ENCODE measurements around the gene PHC2.

PHC2 gene

GRCh38 chr1:33368431-33368830 is 62.5 kb downstream of the PHC2 start:
- TF ChIP-seq CTCF (IDR thresholded peaks at IDR 0.05; ENCODE audit: low read depth, low read length, missing control alignments) = no peak
- no peak overlapping the region for H3K4me3 ChIP-seq (ENCODE audit: low read depth, low read length)
- DNase-seq (ENCODE audit: low read depth) = no peak

- no peak for DNase-seq (ENCODE audit: low read depth)
- peak; percentile 95 for TF ChIP-seq CTCF (IDR thresholded peaks at IDR 0.05; ENCODE audit: low read depth, low read length, missing control alignments)
- no peak overlapping the region for H3K4me3 ChIP-seq (ENCODE audit: low read depth, low read length)
Measured at GRCh38 chr1:33367485-33368405, 63.1 kb downstream of the PHC2 start.

- no peak for DNase-seq (ENCODE audit: low read depth)
- no peak overlapping the region for H3K4me3 ChIP-seq (ENCODE audit: low read depth, low read length)
- TF ChIP-seq CTCF (IDR thresholded peaks at IDR 0.05; ENCODE audit: low read depth, low read length, missing control alignments) = no peak
Measured at GRCh38 chr1:33366762-33367484, 64.0 kb downstream of the PHC2 start.

GRCh38 chr1:33365560-33365997 is 65.3 kb downstream of the PHC2 start:
- DNase-seq (ENCODE audit: low read depth) = no peak
- TF ChIP-seq CTCF (IDR thresholded peaks at IDR 0.05; ENCODE audit: low read depth, low read length, missing control alignments) = no peak
- H3K4me3 ChIP-seq (ENCODE audit: low read depth, low read length) = no peak overlapping the region

GRCh38 chr1:33364565-33364918 is 66.4 kb downstream of the PHC2 start:
- no peak for TF ChIP-seq CTCF (IDR thresholded peaks at IDR 0.05; ENCODE audit: low read depth, low read length, missing control alignments)
- no peak for DNase-seq (ENCODE audit: low read depth)
- no peak overlapping the region for H3K4me3 ChIP-seq (ENCODE audit: low read depth, low read length)

GRCh38 chr1:33363470-33363861 is 67.4 kb downstream of the PHC2 start:
- DNase-seq (ENCODE audit: low read depth) = no peak
- no peak for TF ChIP-seq CTCF (IDR thresholded peaks at IDR 0.05; ENCODE audit: low read depth, low read length, missing control alignments)
- no peak overlapping the region for H3K4me3 ChIP-seq (ENCODE audit: low read depth, low read length)
